DOHH2 (cell line): Measurements from ENCODE around the gene MRFAP1.

Experiments used
- H3F3A ChIP-seq: fragments of 200-600 bp; sonication (generic), shearing (Covaris generic); 2 replicates; pipeline ENCODE4 v1.6.0; 2016; ENCODE audit warnings: antibody characterized with exemption, mild to moderate bottlenecking; ENCODE audit not compliant: control insufficient read depth, insufficient read depth
- H3K27ac ChIP-seq: fragments of 200-600 bp; sonication (generic); 2 replicates; pipeline ENCODE4 v1.5.1; 2014; ENCODE audit warnings: low read depth, mild to moderate bottlenecking, low read length, moderate library complexity
- H3K27me3 ChIP-seq: fragments of 200-600 bp; sonication (generic); 2 replicates; pipeline ENCODE4 v1.6.1; 2014; ENCODE audit warnings: mild to moderate bottlenecking, low read length, mixed read lengths; ENCODE audit not compliant: control insufficient read depth
- H3K36me3 ChIP-seq: fragments of 200-600 bp; sonication (generic); 2 replicates; pipeline ENCODE4 v1.6.1; 2014; ENCODE audit warnings: mild to moderate bottlenecking, low read length, moderate library complexity, mixed read lengths; ENCODE audit not compliant: control insufficient read depth
- H3K4me1 ChIP-seq: fragments of 200-600 bp; sonication (generic); 2 replicates; pipeline ENCODE4 v1.6.1; 2014; ENCODE audit warnings: mild to moderate bottlenecking, low read length, mixed read lengths; ENCODE audit not compliant: control insufficient read depth
- H3K4me2 ChIP-seq: fragments of 200-600 bp; sonication (generic); 2 replicates; pipeline ENCODE4 v1.6.0; 2014; ENCODE audit warnings: mild to moderate bottlenecking, low read length, moderate library complexity
- H3K4me3 ChIP-seq: fragments of 200-600 bp; sonication (generic); 2 replicates; pipeline ENCODE4 v1.5.1; 2014; ENCODE audit warnings: mild to moderate bottlenecking, low read length, mixed read lengths
- H3K79me2 ChIP-seq: fragments of 200-600 bp; sonication (generic); 2 replicates; pipeline ENCODE4 v1.6.1; 2014; ENCODE audit warnings: mild to moderate bottlenecking, low read length, mixed read lengths; ENCODE audit not compliant: control insufficient read depth
- H3K9me2 ChIP-seq: fragments of 200-600 bp; sonication (generic); replicated peaks from 2 replicates; pipeline ENCODE4 v1.6.1; 2014; ENCODE audit warnings: mild to moderate bottlenecking, low read length, mixed read lengths; ENCODE audit not compliant: control insufficient read depth
- H3K9me3 ChIP-seq: fragments of 200-600 bp; sonication (generic); 2 replicates; pipeline ENCODE4 v1.6.1; 2014; ENCODE audit warnings: antibody characterized with exemption, low read length, mixed read lengths; ENCODE audit not compliant: control insufficient read depth, insufficient read depth
- H4K20me1 ChIP-seq: fragments of 200-600 bp; sonication (generic); 2 replicates; pipeline ENCODE4 v1.6.0; 2014; ENCODE audit warnings: low read depth, mild to moderate bottlenecking, antibody characterized with exemption, low read length, moderate library complexity; ENCODE audit not compliant: control insufficient read depth, insufficient read depth
- EZH2phosphoT487 ChIP-seq: fragments of 200-600 bp; sonication (generic); IDR thresholded peaks from 2 replicates; pipeline ENCODE4 v1.6.1; 2017; ENCODE audit warnings: borderline replicate concordance, mild to moderate bottlenecking, antibody characterized with exemption, low read length, moderate library complexity, mixed read lengths
- TF ChIP-seq, protein P1 (sequence below): fragments of 200-600 bp; sonication (generic); IDR thresholded peaks from one replicate; pipeline ENCODE4 v1.5.1; 2014; ENCODE audit warnings: antibody characterized with exemption, mild to moderate bottlenecking, low read depth, low read length; ENCODE audit not compliant: poor library complexity, severe bottlenecking

The MRFAP1 gene

DNA sequence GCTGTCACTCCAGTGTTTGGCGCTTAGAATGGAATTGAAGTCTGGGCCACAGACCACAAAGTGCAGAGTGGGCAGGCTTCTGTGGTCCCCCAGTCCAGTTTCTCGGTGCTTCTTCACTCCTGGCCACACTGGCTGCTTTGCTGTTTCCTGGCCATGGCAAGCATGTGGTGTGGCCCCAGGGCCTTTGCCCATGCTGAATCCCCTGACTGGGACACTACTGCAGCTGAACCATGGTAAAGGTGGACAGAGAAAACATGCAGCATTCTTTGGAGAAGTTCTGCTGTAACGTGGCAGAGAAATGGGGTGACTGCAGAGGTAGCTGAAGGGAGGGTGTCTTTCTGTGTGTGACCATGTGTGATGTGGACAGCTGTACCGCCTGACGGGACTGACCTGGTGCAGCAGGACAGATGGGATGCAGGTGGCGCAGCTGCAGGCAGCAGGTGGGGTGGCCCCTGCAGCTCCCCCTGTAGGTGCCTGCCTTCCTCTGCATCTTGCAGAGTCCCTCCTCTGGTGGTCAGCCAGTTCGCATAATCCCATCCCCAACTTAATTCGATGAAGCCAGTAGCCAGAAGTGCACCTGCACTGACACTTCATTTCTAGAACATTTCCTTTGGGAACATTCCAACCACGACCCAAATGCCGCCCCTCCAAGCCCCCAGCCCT is 40.0 kb downstream of the MRFAP1 start:
- Histone ChIP-seq H4K20me1 (peaks cover 8% of the 10 kb centered on the region; the same call in 1 of the 2 replicates), H3K4me2 (no peak overlapping the region), H3K9me3 (no peaks in the 10 kb centered on the region), H3K36me3 (peaks cover 27% of the 10 kb centered on the region), H3K4me1 (peaks cover 15% of the 10 kb centered on the region), H3K9me2 (no peaks in the 10 kb centered on the region), H3K27me3 (no peaks in the 10 kb centered on the region), H3K4me3 (no peak overlapping the region), H3K27ac (no peak overlapping the region), H3K79me2 (peaks cover 40% of the 10 kb centered on the region), H3F3A (peaks cover 10% of the 10 kb centered on the region)
- TF ChIP-seq, protein P1, sequence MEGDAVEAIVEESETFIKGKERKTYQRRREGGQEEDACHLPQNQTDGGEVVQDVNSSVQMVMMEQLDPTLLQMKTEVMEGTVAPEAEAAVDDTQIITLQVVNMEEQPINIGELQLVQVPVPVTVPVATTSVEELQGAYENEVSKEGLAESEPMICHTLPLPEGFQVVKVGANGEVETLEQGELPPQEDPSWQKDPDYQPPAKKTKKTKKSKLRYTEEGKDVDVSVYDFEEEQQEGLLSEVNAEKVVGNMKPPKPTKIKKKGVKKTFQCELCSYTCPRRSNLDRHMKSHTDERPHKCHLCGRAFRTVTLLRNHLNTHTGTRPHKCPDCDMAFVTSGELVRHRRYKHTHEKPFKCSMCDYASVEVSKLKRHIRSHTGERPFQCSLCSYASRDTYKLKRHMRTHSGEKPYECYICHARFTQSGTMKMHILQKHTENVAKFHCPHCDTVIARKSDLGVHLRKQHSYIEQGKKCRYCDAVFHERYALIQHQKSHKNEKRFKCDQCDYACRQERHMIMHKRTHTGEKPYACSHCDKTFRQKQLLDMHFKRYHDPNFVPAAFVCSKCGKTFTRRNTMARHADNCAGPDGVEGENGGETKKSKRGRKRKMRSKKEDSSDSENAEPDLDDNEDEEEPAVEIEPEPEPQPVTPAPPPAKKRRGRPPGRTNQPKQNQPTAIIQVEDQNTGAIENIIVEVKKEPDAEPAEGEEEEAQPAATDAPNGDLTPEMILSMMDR, result peak; percentile 11
- TF ChIP-seq EZH2phosphoT487, result no peak

DNA sequence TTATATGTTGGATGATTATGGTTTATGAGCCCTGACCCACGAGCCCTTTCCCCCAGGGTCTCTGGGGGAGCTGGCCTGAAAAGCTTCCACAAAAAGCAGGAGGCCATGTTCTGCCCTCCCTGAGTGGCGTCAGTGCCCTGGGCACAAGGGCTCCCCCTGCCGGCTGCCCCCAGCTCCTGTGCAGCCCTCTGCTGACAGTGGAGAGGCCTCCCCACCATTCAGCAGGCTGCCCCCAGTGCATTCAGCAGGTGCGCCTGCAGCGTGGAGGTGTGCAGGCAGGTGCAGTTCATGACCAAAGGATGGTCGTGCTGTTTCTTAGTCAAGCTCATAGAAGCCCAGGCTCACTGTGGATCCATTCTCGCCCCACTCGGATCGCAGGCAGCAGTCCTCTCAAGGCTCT is 40.7 kb downstream of the MRFAP1 start:
- Histone ChIP-seq H3K36me3 (peaks cover 21% of the 10 kb centered on the region), H3K4me2 (no peak overlapping the region), H3K9me3 (no peaks in the 10 kb centered on the region), H3K79me2 (peaks cover 33% of the 10 kb centered on the region), H3K27me3 (no peaks in the 10 kb centered on the region), H3K27ac (no peak overlapping the region), H4K20me1 (peaks cover 2% of the 10 kb centered on the region; the same call in 1 of the 2 replicates), H3K4me1 (peaks cover 8% of the 10 kb centered on the region), H3K9me2 (no peaks in the 10 kb centered on the region), H3F3A (peaks cover 10% of the 10 kb centered on the region), H3K4me3 (no peak overlapping the region)
- no peak for TF ChIP-seq EZH2phosphoT487
- TF ChIP-seq, protein P1, result peak; percentile 55

DNA sequence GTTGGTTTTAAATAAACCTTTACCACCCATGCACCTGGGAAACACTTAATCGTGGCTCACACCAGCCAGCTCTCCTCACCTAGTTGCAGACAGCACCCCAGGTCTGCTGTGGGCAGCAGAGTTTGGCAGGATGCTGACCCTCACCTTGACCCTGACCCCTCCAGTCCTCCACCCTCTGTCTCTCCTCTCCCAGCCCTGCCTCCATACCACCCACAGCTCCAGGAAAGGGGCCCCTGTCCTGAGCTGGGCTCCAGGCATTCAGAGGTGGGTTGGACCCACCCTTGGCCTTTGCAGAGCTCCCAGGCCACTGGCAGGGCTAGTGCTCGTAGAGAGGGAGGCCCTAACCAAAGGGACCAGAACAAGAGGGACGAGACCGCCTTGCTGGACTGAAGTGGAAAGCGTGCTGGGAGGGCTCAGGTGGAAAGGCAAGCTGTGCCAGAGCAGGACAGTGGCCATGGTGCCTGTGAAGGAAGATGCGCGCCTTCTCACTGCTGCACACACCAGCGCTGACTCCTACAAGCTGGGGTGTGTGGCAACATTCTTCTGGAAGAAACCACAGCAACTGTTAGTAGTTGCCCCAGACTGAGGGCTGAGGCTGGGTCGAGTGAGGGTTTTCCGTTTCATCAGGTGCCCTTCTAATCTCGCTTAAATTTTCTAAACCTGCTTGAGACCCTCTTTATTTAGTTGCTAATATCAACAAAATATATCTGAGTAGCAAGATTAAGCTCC is 42.5 kb downstream of the MRFAP1 start:
- Histone ChIP-seq H4K20me1 (no peaks in the 10 kb centered on the region; the same call in 1 of the 2 replicates), H3K9me3 (no peaks in the 10 kb centered on the region), H3K27me3 (no peaks in the 10 kb centered on the region), H3K4me2 (no peak overlapping the region), H3K36me3 (peaks cover 5% of the 10 kb centered on the region), H3F3A (peaks cover 10% of the 10 kb centered on the region), H3K9me2 (no peaks in the 10 kb centered on the region), H3K4me1 (no peaks in the 10 kb centered on the region), H3K27ac (no peak overlapping the region), H3K79me2 (peaks cover 17% of the 10 kb centered on the region), H3K4me3 (no peak overlapping the region)
- no peak for TF ChIP-seq EZH2phosphoT487
- TF ChIP-seq, protein P1, result no peak
